GM19397 (cell line): ENCODE results near the gene AP2A2.

Source experiments
- ATAC-seq: cut with Tn5 transposase; IDR thresholded peaks from one replicate; pipeline ENCODE4 v1.9.1; 2021; ENCODE audit warnings: mild to moderate bottlenecking, moderate library complexity; ENCODE audit not compliant: unreplicated experiment

AP2A2 gene

DNA sequence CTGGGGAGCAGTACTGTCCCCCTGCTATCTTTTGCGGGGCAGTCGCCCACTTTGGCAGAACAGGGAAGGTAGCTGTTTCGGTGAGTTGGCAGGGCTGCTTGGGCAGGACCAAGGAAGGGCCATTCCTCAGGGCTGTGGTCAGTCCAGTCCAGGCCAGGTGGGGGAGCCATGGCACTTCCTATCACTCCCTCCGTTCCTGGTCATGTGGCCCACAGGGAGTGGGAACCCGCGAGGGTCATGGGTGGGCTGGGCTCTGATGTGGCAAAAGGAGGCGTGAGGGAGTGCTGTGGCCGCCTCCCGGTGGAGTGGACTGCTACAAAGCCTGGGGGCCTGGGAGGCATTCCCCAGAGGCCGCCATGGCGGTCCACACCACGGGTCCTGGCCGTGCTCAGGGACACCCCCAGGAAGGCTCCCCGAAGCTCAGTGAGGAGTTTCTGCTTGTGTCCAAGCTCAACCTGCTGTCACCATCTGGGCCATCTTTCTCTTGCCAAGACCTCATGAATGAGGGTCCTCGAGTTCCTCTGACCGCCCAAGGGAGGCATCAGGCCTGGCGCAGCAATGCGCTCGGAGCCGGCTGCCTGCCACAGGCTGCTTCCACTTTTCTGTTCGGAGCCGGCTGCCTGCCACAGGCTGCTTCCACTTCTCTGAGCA, 27.0 kb upstream of the AP2A2 start:
- ATAC-seq: no peak

DNA sequence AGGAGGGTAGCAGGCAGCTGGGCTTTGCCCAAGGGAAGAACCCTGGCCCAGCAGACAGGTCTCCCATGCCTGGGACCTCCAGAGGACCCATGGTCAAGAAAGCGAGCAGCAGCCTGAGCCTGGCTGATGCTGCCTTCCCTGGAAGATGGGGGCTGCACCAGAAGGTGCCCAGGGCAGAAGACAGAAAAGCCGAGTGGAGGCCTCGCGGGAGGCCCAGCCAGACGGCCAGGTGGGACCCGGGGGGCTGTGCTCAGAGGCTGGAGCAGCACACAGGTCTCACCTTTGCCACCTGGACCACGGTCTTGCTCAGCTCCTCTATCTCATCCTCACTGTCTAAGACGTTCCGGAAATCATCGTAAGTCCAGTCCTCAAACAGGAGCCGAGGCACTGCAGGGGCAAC, 25.9 kb upstream of the AP2A2 start:
- no peak for ATAC-seq

DNA sequence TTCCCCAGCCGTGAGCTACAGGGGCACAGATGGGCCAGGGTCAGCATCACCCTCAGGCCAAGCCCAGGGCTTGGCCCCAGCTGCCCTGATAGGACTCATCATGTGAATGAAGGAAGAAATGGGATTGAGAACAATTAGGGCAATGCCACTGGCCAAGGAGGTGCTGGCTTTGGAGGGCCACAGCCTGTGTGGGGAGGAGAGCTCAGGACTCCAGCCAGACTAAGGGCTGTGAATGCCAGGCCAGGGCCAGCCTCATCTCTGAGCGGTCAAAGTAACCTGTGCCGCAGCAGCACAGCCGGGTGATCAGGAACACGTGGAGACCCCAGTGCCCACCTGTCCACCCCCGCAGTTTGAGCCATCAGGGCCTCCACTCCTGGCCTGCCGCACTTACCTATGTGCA, 25.1 kb upstream of the AP2A2 start:
- no peak for ATAC-seq

DNA sequence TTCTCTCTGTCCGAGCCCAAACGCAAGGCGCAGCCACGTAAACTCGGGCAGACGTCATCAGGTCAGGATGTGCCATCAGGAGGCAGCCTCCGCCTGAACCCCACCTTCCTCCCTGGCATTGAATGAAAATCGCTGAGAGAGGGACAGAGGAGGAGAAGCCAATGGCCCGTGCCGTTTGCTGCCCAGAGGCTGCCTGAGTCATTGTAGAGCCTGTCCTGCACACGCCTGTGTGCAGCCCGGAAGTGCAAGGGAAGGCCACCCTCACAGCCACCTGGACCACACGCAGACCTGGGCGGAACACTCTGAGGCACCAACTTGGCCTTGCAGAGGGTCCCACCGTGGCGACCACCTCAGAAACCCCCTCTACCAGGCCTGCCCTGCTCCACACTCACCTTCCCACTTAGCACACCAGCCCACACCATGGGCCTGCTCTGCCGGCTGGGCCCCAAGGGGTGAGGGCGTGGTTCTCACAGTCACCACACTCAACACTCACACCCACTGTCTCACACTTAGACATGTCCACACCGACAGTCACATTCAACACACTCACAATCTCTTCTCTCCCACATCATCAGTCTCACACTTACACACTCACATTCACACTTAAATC, 24.1 kb upstream of the AP2A2 start:
- ATAC-seq: no peak

DNA sequence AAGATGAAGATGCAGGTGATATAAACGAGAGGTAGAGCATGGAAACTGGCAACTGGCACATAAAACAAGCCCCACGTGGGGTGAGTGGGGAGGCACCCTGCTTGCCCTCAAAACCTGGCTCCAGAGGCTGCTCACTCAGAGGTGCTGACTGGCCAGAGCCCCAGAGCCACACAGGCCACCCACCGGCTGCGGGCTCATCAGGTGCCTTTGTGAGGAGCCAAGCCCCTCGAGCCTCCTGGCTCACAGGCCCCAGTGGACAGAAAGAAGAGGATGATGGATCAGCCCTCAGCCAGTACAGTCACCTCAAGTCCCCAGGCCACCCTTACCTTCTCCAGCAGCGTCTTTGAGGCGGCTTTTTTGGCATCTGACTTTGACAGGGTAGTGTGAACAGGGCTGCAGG, 21.3 kb upstream of the AP2A2 start:
- ATAC-seq: no peak

DNA sequence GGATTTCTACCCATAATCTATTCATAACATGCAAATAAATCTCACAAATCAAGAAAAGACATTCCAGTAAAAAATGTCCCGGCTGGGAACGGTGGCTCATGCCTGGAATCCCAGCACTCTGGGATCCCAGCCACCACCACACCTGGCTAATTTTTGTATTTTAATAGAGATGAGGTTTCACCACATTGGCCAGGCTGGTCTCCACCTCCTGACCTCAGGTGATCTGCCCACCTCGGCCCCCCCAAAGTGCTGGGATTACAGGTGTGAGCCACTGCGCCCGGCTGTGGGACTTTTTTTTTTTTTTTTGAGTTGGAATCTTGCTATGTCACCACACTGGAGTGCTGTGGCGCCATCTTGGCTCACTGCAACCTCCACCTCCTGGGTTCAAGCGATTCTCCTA, 19.7 kb upstream of the AP2A2 start:
- ATAC-seq: no peak

DNA sequence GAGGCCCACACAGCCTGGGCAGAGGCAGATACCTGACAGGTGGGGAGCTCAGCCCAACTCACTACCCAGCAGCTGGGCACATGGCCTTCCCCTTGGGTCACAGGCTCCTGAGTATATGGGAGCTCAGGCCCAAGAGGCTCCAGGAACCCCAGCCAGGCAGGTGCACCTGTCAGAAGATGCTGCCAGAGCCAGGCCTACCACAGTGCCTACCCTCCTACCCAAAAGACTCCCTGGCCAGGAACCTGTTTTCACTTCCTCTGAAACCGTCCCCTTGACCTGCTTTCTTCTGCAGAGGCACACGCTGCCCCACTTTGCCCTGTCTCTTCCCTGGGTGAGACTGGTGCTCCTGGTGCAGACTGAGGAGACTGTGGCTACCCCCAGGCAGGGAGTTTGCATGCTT, 18.0 kb upstream of the AP2A2 start:
- ATAC-seq: no peak

DNA sequence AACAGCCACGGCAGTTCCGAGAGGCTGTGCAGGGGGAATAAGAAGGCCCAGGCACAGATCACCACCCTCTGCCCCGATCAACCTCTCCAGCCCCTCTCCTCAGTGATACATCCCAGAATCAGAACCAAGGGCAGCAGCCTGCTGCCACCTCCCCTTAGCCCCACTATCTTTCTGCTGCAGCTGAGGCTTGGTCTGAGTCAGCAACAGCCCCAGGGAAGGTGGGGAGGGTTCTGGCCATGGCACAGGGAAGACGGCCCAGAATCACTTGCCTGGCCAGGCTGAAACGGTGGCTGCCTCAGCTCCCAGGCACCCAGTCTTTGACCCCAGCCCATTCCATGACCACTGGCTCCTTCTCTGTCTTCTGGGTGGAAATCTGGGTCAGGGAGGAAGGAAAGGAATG, 17.4 kb upstream of the AP2A2 start:
- no peak for ATAC-seq

DNA sequence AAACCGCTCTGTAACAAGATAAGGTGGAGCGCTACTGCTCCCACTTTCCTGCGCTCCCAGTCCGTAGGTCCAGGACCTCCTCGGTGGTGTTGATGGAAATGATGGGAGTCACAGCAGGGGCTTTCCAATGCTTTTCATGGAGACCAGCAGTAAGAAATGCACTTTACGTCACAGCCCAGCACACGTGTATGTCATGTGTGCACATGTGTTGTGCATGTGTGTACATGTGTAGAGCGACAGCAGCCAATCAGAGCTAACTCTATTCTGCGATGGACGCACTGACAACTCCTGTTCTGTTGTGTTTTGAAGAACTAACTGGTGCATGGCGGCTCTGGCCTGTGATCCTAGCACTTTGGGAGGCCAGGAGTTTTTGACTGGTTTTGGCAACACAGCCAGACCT, 16.3 kb upstream of the AP2A2 start:
- ATAC-seq: no peak

DNA sequence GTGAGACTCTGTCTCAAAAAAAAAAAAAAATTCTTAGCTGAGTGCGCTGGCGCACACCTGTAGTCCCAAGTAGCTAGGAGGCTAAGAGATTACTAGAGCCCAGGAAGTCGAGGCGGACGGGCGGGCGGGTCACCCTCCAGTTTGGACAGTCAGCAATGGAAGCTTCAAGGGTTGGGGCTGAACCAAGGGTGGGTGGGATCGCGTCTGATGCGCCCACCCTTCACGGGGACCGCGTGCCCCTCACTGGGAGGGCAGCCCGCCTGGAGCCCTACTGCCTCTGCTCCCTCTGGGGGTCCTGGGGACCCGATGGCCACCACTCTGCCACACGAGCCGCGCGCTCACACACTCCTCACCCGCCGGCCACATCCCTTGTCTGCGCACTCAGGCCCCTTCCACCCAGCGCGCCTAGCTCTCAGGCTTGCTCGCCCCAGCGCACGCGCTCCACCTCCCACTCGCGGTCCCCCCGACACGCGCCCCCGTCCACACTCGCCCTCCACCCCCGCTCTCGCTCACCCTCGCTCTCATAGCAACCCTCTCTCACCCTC, 15.6 kb upstream of the AP2A2 start:
- ATAC-seq: no peak

DNA sequence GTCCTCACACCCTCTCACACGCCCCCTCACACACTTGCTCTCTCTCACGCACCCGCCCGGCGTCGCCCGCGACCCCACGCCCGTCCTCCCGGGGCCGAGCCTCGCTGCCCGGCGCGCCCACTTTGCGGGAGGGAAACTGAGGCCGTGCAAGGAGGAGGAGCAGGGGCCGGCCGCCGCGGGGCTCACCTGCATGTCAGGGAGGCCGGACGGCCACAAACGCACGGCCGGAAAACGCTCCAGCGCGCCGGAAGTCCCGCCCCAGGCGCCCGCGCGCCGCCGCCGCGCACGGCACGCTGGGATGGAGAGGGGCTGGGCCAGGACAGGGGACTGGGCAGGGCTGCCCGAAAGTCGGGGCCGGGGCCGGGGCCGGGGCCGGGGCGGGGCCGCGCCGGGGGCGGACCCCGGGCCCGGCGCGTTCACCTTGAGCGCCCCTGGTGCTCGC, 15.1 kb upstream of the AP2A2 start, which contains the start of gene CHID1:
TSS of gene CHID1 (minus strand) at position 222 of the 442 bp plus-strand sequence. CDS start 5,994 bp downstream, outside the sequence.
- ATAC-seq: peak; percentile 85

DNA sequence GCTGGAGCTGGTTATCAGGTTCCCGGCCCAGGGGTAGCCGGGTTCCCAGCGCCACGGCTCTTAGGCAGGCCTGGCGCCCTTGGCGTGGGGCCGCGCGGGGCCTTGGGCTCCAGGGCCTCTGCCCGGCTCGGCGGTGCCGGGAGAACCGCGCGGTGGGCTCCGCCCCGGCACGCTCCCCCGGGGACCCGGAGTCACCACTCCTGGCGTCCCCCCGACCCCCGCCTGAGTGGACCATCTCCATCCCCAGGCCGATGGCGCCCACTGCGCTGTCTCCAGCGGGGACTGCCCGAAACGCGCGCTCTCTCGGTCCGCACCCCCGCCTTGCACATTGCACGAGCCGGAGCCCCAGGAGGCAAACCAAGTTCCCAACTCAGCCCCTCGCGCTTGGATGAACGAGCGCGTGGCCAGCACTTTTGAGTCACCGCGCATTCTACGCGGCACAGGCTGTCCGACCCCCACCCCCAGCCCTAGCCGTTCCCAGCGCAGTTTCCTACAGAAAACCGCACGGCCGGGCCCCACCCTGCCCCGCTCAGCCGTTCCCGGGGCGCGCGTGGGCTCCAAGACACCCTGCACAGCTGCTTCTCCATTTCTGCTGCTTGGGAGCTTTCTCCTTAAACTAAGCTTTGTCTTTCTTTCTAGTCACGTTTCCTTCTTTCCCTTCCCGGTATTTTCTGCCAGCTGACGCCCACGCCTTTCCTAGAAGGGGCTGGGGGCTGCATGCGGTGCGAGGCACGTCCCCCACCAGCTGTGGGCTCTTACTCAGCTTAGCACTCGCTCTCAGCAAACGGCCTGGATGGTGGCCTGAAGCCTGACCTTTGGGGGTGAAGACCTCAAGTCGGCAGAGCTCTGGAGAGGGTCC, 14.4 kb upstream of the AP2A2 start:
- peak; percentile 40 for ATAC-seq

DNA sequence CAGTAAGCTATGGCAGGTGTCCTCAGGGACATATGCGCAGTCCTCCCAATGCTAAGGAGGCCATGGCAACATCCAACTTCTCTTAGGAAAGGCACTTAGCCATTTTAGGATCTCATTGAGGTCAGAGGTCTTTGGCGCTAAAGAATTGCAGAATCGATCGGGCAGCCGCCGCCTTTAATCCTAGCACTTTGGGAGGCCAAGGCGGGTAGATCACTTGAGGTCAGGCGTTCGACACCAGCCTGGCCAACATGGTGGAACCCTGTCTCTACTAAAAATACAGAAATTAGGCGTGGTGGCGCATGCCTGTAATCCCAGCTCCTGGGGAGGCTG, 13.8 kb upstream of the AP2A2 start:
- ATAC-seq: no peak

DNA sequence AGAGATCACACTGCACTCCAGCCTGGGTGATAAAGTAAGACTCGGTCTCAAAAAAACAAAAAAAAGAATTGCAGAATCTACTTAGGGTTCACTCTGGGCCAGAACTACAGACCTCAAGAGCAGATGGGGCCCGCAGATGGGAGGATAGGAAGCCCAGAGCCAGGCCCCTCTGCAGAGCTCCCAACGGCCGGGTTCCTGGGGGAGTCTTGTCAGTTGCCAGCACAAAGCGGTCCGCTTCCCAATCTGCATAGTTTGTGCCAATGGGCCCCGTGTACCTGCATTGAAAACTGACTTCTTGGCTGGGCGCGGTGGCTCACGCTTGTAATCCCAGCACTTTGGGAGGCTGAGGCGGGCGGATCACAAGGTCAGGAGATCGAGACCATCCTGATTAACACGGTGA, 13.4 kb upstream of the AP2A2 start:
- ATAC-seq: no peak

DNA sequence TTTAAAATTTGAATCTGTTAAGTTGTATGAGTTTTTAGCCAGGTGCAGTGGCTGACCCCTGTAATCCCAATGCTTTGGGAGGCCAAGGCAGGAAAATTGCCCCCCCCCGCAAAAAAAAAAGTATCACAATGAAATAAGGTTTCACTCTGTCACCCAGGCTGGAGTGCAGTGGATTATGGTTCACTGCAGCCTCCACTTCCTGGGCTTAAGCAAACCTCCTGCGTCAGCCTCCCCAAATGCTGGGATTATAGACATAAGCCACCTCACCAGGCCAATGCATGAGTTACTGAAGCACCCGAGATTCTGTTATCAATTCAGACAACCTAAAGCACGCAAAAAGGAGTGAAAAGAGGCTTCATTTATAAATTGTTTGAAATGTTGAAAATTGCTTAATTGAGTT, 12.6 kb upstream of the AP2A2 start:
- ATAC-seq: no peak

DNA sequence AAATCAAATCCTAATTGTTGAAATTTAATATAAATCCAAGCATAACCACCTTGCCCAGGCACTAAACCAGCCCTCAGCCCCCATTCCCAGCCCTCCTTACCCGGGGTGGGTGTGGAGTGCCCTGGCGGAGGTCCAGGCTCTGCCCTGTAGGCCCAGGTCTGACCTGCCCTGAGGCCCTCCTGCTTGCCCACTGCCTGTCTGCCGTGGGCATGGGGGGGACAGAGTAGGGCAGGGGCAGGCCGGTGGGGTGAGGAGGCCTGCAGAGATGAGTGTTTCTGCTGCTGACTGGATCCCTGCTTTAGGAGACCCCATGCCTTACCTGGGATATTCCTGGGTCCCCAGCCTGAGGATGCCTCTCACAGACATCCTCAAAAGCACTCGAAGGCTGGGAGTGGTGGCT, 11.5 kb upstream of the AP2A2 start:
- ATAC-seq: no peak

DNA sequence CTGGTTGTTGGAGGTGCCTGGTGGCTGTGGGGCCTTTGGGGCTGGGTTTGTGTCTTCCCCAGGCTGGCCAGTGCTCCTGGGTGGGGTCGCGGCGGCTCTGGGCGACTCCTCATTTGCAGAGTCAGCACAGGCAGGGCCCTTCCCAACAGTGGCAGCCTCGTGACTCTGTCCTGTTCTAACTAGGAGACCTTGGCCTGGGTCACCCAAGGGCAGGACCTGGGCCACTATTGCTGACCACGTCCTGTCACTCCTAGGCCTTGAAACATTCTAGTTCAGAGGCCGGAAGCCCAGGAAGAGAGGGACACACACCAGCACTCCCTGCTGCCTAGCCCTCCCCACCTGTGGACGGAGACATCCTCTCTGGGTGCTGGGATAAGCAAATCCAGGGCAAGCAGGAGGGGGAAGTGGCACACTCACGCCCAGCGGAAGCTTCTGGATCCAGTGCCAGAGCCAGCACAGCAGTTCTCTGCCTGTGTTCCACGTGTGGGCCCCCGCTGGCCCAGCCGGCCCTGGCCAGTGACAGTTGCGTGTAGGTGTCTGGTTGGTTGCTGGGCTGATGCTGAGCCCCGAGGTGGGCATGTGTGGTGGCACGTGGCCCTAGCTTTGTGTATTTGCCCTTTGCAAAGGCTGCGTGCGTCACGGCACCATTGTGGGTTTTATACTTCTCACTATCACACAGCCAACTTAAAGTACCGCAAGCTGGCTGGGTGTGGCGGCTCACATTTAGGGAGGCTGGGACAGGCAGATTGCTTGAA, 10.7 kb upstream of the AP2A2 start:
- no peak for ATAC-seq

DNA sequence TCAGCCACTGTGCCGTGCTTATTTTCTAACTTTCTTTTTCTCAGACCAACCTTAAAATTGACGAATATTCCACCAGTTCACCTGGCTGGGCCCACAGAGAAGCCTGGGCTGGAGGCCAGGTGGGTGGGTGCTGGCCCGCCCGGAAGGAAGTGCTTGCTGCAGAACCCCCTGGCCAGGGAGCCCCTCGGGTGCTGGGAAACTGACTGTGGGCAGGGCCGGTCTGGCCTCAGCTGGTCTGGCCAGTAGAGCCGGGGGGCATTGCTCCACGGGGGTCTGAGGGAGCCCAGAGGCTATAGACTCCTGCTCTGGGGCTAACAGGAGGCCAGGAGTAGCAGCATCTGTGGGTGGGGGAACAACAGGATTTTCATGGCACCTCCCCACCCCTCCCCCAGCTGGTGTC, 8.2 kb upstream of the AP2A2 start:
- no peak for ATAC-seq

DNA sequence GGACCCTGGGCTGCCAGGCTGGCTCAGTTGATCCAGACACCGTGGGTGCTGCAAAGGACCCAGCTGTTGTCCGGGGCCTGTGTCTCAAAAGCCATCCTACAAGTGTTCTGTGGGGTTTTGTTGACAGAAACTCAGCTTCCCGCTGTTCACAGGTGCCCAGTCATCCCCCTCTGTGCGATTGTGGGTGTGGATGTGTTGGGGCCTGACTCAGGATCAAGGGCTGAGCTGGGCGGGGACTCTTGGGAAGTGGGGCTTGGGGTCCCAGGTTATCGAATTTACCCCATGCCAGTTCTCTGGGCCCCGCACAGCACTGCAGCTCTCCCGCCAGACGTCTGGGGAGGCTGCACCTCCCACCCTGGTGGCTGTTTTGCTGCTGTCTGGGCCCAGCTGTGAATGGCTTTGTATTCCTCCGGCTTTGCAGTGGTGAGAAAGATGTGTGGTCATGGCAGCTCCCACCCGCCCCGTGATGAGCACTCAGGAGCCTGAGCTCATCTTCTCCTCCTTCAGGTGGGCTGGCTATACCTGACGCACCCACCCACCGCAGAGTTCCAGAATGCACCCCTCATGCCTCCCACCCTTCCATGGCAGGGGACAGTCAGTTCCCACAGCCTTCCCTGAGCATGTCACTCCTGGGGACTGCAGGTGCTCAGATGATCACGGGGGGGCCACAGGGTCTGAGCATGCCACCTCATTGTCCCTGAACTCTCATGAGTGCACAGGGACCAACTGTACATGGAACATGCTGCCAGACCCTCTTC, 3.6 kb upstream of the AP2A2 start:
- no peak for ATAC-seq

DNA sequence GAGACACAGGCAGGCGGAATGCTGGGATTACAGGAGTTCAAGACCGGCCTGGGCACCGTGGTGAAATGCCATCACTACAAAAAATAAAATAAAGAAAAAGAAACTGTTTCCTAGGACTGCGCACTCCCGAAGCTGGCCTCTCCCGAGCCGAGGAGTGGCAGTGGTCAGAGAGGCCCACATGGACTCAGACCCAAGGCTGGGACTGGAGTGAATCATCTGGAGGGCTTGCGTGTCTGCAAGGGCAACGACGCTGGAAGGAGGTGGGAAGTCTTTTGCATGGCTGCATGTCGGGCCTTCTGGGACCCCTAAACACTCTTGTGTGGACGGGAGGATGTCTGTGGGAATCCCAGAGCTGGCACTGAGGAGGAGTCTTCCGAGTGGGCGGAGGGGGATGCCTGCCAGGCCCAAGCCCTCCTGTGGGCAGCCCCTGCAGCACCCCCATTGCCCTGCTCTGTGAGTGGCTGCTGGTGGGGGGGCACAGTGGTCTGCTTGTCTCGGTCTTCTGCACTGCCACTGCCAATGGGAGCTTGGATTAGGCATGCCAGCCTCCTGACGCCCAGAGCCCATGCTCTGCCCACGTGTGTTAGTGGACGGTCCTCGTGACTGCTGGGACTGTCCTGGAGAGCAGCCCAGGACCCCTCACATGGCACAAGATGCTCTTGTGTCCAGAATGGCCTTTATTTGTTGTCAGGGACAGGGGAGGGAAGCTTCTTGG, 1.8 kb upstream of the AP2A2 start:
- no peak for ATAC-seq
